ENCODE results near the gene AKAP1.

Gene AKAP1

DNA sequence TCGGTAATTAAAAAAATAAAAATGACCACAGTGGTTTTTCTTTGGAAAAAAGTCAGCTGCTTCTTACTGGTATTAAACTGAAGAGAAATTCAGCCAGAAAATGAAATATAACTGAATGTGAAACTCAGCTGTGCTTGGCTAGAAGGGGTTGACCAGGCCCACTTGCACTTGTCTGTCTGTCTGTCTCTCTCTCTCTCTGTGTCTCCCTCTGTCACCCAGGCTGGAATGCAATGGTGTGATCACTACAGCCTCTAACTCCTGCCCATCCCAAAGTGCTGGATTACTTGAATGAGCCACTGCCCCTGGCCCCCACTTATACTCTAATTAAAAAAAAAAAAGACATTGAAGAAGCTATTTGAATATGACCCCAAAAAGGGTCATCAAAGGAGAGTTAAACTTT is 17.3 kb upstream of the AKAP1 start:
- H3K4me3 ChIP-seq (ENCODE audit: insufficient read length, low read depth), result no peak overlapping the region
- no peaks in the 10 kb centered on the region for H3K9me3 ChIP-seq (ENCODE audit: insufficient read depth, low read length)
- DNase-seq (ENCODE audit: low read depth, low spot score), result no peak
- H3K27me3 ChIP-seq (ENCODE audit: insufficient read depth, insufficient read length), result no peaks in the 10 kb centered on the region
- H3K36me3 ChIP-seq (ENCODE audit: insufficient read depth, insufficient read length, low read length), result no peaks in the 10 kb centered on the region
- no peaks in the 10 kb centered on the region for H3K4me1 ChIP-seq (ENCODE audit: insufficient read depth, insufficient read length)
- TF ChIP-seq YY1 (IDR thresholded peaks at IDR 0.05; ENCODE audit: insufficient read depth, insufficient read length) (no peak), ZNF274 (IDR thresholded peaks at IDR 0.05; ENCODE audit: low read depth, low read length) (no peak), SUZ12 (IDR thresholded peaks at IDR 0.05; ENCODE audit: extremely low read depth, insufficient read depth, insufficient read length) (no peak)
- no peak overlapping the region for H3K9ac ChIP-seq (ENCODE audit: insufficient read length, low read depth)

DNA sequence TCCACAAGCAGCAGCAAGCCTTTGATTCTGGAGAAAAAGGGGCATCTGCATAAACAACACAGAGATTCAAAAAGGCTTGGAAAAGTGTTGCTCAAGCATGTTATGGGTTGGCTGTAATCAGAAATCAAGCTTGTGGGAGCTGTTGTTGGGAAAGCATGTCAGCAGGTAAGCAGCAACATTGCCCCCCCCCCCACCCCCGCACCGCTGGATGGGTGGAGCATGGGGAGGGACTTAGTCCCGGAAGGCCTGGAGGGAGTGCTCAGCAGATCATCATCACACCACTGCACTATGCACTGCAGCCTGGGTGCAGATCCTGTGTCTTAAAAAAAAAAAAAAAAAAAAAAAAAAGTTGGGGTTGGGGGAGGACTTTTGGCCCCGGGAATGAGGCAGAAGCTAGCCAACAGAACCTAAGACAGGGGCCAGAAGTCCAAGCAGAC is 16.8 kb upstream of the AKAP1 start:
- TF ChIP-seq ZNF274 (IDR thresholded peaks at IDR 0.05; ENCODE audit: low read depth, low read length) (no peak), SUZ12 (IDR thresholded peaks at IDR 0.05; ENCODE audit: extremely low read depth, insufficient read depth, insufficient read length) (no peak), YY1 (IDR thresholded peaks at IDR 0.05; ENCODE audit: insufficient read depth, insufficient read length) (no peak)
- Histone ChIP-seq H3K9me3 (ENCODE audit: insufficient read depth, low read length) (no peaks in the 10 kb centered on the region), H3K36me3 (ENCODE audit: insufficient read depth, insufficient read length, low read length) (no peaks in the 10 kb centered on the region), H3K4me1 (ENCODE audit: insufficient read depth, insufficient read length) (no peaks in the 10 kb centered on the region), H3K9ac (ENCODE audit: insufficient read length, low read depth) (no peak overlapping the region), H3K27me3 (ENCODE audit: insufficient read depth, insufficient read length) (no peaks in the 10 kb centered on the region), H3K4me3 (ENCODE audit: insufficient read length, low read depth) (no peak overlapping the region)
- DNase-seq (ENCODE audit: low read depth, low spot score), result no peak

- H3K9ac ChIP-seq (ENCODE audit: insufficient read length, low read depth), result no peak overlapping the region
- no peaks in the 10 kb centered on the region for H3K9me3 ChIP-seq (ENCODE audit: insufficient read depth, low read length)
- TF ChIP-seq SUZ12 (IDR thresholded peaks at IDR 0.05; ENCODE audit: extremely low read depth, insufficient read depth, insufficient read length) (no peak), ZNF274 (IDR thresholded peaks at IDR 0.05; ENCODE audit: low read depth, low read length) (no peak), YY1 (IDR thresholded peaks at IDR 0.05; ENCODE audit: insufficient read depth, insufficient read length) (no peak)
- no peaks in the 10 kb centered on the region for H3K27me3 ChIP-seq (ENCODE audit: insufficient read depth, insufficient read length)
- no peak for DNase-seq (ENCODE audit: low read depth, low spot score)
- H3K36me3 ChIP-seq (ENCODE audit: insufficient read depth, insufficient read length, low read length), result no peaks in the 10 kb centered on the region
- no peaks in the 10 kb centered on the region for H3K4me1 ChIP-seq (ENCODE audit: insufficient read depth, insufficient read length)
- no peak overlapping the region for H3K4me3 ChIP-seq (ENCODE audit: insufficient read length, low read depth)
Observed at GRCh38 chr17:57068707-57069106, 16.3 kb upstream of the AKAP1 start.

GRCh38 chr17:57071991-57072944 is 12.8 kb upstream of the AKAP1 start:
- DNase-seq (ENCODE audit: low read depth, low spot score), result no peak
- peaks cover 5% of the 10 kb centered on the region for H3K27me3 ChIP-seq (ENCODE audit: insufficient read depth, insufficient read length)
- no peak overlapping the region for H3K4me3 ChIP-seq (ENCODE audit: insufficient read length, low read depth)
- H3K36me3 ChIP-seq (ENCODE audit: insufficient read depth, insufficient read length, low read length), result no peaks in the 10 kb centered on the region
- no peaks in the 10 kb centered on the region for H3K4me1 ChIP-seq (ENCODE audit: insufficient read depth, insufficient read length)
- no peak for TF ChIP-seq YY1 (IDR thresholded peaks at IDR 0.05; ENCODE audit: insufficient read depth, insufficient read length)
- TF ChIP-seq SUZ12 (IDR thresholded peaks at IDR 0.05; ENCODE audit: extremely low read depth, insufficient read depth, insufficient read length), result no peak
- no peak for TF ChIP-seq ZNF274 (IDR thresholded peaks at IDR 0.05; ENCODE audit: low read depth, low read length)
- no peaks in the 10 kb centered on the region for H3K9me3 ChIP-seq (ENCODE audit: insufficient read depth, low read length)
- no peak overlapping the region for H3K9ac ChIP-seq (ENCODE audit: insufficient read length, low read depth)

DNA sequence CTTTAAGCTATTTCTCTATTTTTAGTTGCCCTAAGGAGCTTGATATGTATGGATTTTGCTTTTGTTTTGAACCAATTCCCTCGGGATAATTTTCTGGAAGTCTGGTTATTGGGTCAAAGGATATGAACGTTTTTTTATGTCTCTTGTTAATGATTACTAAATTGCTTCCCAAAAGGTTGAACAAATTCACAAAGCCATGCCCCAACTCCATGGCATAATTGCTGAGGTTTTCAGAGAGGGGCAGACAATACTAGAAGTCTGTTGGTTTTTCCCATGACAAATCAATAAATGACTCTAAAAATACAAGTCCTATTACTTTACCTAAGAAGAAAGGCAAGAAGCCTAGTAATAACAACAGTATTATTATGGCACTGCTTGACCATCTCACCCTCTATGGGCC is 11.4 kb upstream of the AKAP1 start:
- Histone ChIP-seq H3K4me3 (ENCODE audit: insufficient read length, low read depth) (no peak overlapping the region), H3K9ac (ENCODE audit: insufficient read length, low read depth) (no peak overlapping the region), H3K36me3 (ENCODE audit: insufficient read depth, insufficient read length, low read length) (no peaks in the 10 kb centered on the region), H3K4me1 (ENCODE audit: insufficient read depth, insufficient read length) (no peaks in the 10 kb centered on the region), H3K27me3 (ENCODE audit: insufficient read depth, insufficient read length) (peaks cover 12% of the 10 kb centered on the region), H3K9me3 (ENCODE audit: insufficient read depth, low read length) (no peaks in the 10 kb centered on the region)
- TF ChIP-seq YY1 (IDR thresholded peaks at IDR 0.05; ENCODE audit: insufficient read depth, insufficient read length) (no peak), ZNF274 (IDR thresholded peaks at IDR 0.05; ENCODE audit: low read depth, low read length) (no peak), SUZ12 (IDR thresholded peaks at IDR 0.05; ENCODE audit: extremely low read depth, insufficient read depth, insufficient read length) (no peak)
- DNase-seq (ENCODE audit: low read depth, low spot score), result no peak

DNA sequence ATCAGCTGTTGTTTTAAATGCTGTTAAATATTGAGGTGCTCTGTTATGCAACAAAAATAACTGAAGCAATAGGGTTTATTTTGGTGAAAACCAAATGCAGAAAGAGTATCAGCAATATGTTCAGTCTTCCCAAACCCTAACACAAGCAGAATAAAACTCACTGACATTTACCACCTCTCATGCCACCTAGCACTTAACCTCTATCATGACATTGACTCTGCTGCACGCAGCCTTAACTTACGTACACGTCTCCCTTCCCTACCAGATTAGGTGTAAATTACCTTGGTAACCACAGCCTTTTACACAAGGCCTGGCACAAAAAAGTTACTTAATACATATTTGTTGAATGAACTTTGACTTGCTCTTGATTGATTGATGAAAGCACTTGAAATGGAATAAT is 9.9 kb upstream of the AKAP1 start:
- H3K4me3 ChIP-seq (ENCODE audit: insufficient read length, low read depth), result no peak overlapping the region
- TF ChIP-seq YY1 (IDR thresholded peaks at IDR 0.05; ENCODE audit: insufficient read depth, insufficient read length) (no peak), SUZ12 (IDR thresholded peaks at IDR 0.05; ENCODE audit: extremely low read depth, insufficient read depth, insufficient read length) (no peak), ZNF274 (IDR thresholded peaks at IDR 0.05; ENCODE audit: low read depth, low read length) (no peak)

GRCh38 chr17:57075785-57076184 is 9.3 kb upstream of the AKAP1 start:
- H3K4me1 ChIP-seq (ENCODE audit: insufficient read depth, insufficient read length), result no peaks in the 10 kb centered on the region
- no peaks in the 10 kb centered on the region for H3K36me3 ChIP-seq (ENCODE audit: insufficient read depth, insufficient read length, low read length)
- H3K9ac ChIP-seq (ENCODE audit: insufficient read length, low read depth), result no peak overlapping the region
- H3K4me3 ChIP-seq (ENCODE audit: insufficient read length, low read depth), result no peak overlapping the region
- no peaks in the 10 kb centered on the region for H3K9me3 ChIP-seq (ENCODE audit: insufficient read depth, low read length)
- TF ChIP-seq SUZ12 (IDR thresholded peaks at IDR 0.05; ENCODE audit: extremely low read depth, insufficient read depth, insufficient read length), result no peak
- no peak for TF ChIP-seq ZNF274 (IDR thresholded peaks at IDR 0.05; ENCODE audit: low read depth, low read length)
- no peak for TF ChIP-seq YY1 (IDR thresholded peaks at IDR 0.05; ENCODE audit: insufficient read depth, insufficient read length)
- DNase-seq (ENCODE audit: low read depth, low spot score), result no peak
- H3K27me3 ChIP-seq (ENCODE audit: insufficient read depth, insufficient read length), result peaks cover 12% of the 10 kb centered on the region

More for the DNA sequence above, 9.9 kb upstream of the AKAP1 start:
- H3K9me3 ChIP-seq (ENCODE audit: insufficient read depth, low read length), result no peaks in the 10 kb centered on the region
- H3K9ac ChIP-seq (ENCODE audit: insufficient read length, low read depth), result no peak overlapping the region
- no peaks in the 10 kb centered on the region for H3K4me1 ChIP-seq (ENCODE audit: insufficient read depth, insufficient read length)
- DNase-seq (ENCODE audit: low read depth, low spot score), result no peak
- peaks cover 12% of the 10 kb centered on the region for H3K27me3 ChIP-seq (ENCODE audit: insufficient read depth, insufficient read length)
- H3K36me3 ChIP-seq (ENCODE audit: insufficient read depth, insufficient read length, low read length), result no peaks in the 10 kb centered on the region

All from NT2/D1 (cell line).